Colonic mucosa (tissue), 4 donors: Measurements from ENCODE around the gene TARDBP. TPM values are rescaled to one million over a fixed set of nuclear protein-coding genes. Genes with fewer than 3 reads are reported as not detected.

Source experiments
- DNase-seq: peaks from one replicate; pipeline ENCODE4 v3.0.0-alpha.2; 2020
- H3K27ac ChIP-seq: fragments of 200-600 bp; one replicate; pipeline ENCODE4 v1.8.0; 2021
- H3K27me3 ChIP-seq: fragments of 200-600 bp; one replicate; pipeline ENCODE4 v1.8.0; 2021
- H3K36me3 ChIP-seq: fragments of 200-600 bp; one replicate; pipeline ENCODE4 v1.8.0; 2021
- H3K4me1 ChIP-seq: fragments of 200-600 bp; one replicate; pipeline ENCODE4 v1.8.0; 2021; ENCODE audit warnings: mild to moderate bottlenecking
- H3K4me3 ChIP-seq: fragments of 200-600 bp; one replicate; pipeline ENCODE4 v1.8.0; 2021
- H3K9ac ChIP-seq, 2 donors: one replicate each; pipeline ENCODE4 v1.7.0; 2013; ENCODE audit warnings: control low read depth in 2 of 2, low read depth in 2 of 2, low read length in 2 of 2
- H3K9me3 ChIP-seq: fragments of 200-600 bp; one replicate; pipeline ENCODE4 v1.8.0; 2021
- intact Hi-C: fragments of 100-400 bp; cut with DNase I; formaldehyde crosslinking; loops from one replicate; pipeline ENCODE4 v1.14.1; 2022
- total RNA-seq, 2 donors: library from RNA; stranded (reverse); fragmentation: NEBNext Ultra II Directional in 1 of 2; extraction: Animal tissue kit (Norgen Biotek cat#: 25700) in 1 of 2; gene quantifications; one replicate each; pipeline ENCODE4 v1.2.1, GENCODE V29; 2021
- TF ChIP-seq, protein P1 (sequence below): fragments of 200-600 bp; IDR thresholded peaks from one replicate; pipeline ENCODE4 v1.8.0; 2022; ENCODE audit warnings: antibody characterized with exemption, mild to moderate bottlenecking
- donor health status: healthy.
- donor health status: DM: no; HTN: no; CAD: no.
- donor health status: DM: no; HTN: no; CAD: no.

TARDBP gene
- total RNA-seq, 2 donors from 2014 or later = 126 to 178 TPM

- intact Hi-C loops = no loop called here
Observed at GRCh38 chr1:11041048-11041447, 28.6 kb downstream of the TARDBP start.

GRCh38 chr1:11042065-11042464 lies 29.6 kb downstream of the TARDBP start:
- Histone ChIP-seq H3K9ac (no peak overlapping the region), H3K27ac (no peak overlapping the region), H3K4me1 (no peaks in the 10 kb centered on the region), H3K9me3 (no peaks in the 10 kb centered on the region), H3K27me3 (no peaks in the 10 kb centered on the region), H3K36me3 (no peaks in the 10 kb centered on the region), H3K4me3 (no peak overlapping the region)
- no peak for DNase-seq
- TF ChIP-seq, protein P1, sequence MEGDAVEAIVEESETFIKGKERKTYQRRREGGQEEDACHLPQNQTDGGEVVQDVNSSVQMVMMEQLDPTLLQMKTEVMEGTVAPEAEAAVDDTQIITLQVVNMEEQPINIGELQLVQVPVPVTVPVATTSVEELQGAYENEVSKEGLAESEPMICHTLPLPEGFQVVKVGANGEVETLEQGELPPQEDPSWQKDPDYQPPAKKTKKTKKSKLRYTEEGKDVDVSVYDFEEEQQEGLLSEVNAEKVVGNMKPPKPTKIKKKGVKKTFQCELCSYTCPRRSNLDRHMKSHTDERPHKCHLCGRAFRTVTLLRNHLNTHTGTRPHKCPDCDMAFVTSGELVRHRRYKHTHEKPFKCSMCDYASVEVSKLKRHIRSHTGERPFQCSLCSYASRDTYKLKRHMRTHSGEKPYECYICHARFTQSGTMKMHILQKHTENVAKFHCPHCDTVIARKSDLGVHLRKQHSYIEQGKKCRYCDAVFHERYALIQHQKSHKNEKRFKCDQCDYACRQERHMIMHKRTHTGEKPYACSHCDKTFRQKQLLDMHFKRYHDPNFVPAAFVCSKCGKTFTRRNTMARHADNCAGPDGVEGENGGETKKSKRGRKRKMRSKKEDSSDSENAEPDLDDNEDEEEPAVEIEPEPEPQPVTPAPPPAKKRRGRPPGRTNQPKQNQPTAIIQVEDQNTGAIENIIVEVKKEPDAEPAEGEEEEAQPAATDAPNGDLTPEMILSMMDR = no peak
- intact Hi-C loops = no loop called here

More at GRCh38 chr1:11041048-11041447, 28.6 kb downstream of the TARDBP start:
- no peak overlapping the region for H3K4me3 ChIP-seq
- no peak for DNase-seq
- TF ChIP-seq, protein P1 = no peak
- H3K4me1 ChIP-seq = no peaks in the 10 kb centered on the region
- H3K9me3 ChIP-seq = no peaks in the 10 kb centered on the region
- H3K9ac ChIP-seq = no peak overlapping the region
- H3K27ac ChIP-seq = no peak overlapping the region
- no peaks in the 10 kb centered on the region for H3K36me3 ChIP-seq
- no peaks in the 10 kb centered on the region for H3K27me3 ChIP-seq

GRCh38 chr1:11042995-11043874 lies 30.8 kb downstream of the TARDBP start:
- Histone ChIP-seq H3K9me3 (no peaks in the 10 kb centered on the region), H3K27ac (no peak overlapping the region), H3K27me3 (no peaks in the 10 kb centered on the region), H3K4me1 (no peaks in the 10 kb centered on the region), H3K36me3 (no peaks in the 10 kb centered on the region), H3K9ac (no peak overlapping the region), H3K4me3 (no peak overlapping the region)
- TF ChIP-seq, protein P1 = no peak
- intact Hi-C loops = no loop called here
- DNase-seq = no peak

- DNase-seq = no peak
- Histone ChIP-seq H3K9ac (no peak overlapping the region), H3K27ac (no peak overlapping the region), H3K36me3 (no peaks in the 10 kb centered on the region), H3K4me3 (no peak overlapping the region), H3K4me1 (no peaks in the 10 kb centered on the region), H3K27me3 (no peaks in the 10 kb centered on the region), H3K9me3 (no peaks in the 10 kb centered on the region)
- TF ChIP-seq, protein P1 = no peak
- intact Hi-C loops = no loop called here
Observed at GRCh38 chr1:11044086-11044848, 31.8 kb downstream of the TARDBP start.

- Histone ChIP-seq H3K4me3 (no peak overlapping the region), H3K9ac (no peak overlapping the region), H3K9me3 (no peaks in the 10 kb centered on the region), H3K4me1 (no peaks in the 10 kb centered on the region), H3K36me3 (no peaks in the 10 kb centered on the region), H3K27me3 (no peaks in the 10 kb centered on the region), H3K27ac (no peak overlapping the region)
- DNase-seq = no peak
- intact Hi-C loops = no loop called here
- TF ChIP-seq, protein P1 = no peak
Observed at GRCh38 chr1:11044849-11045427, 32.5 kb downstream of the TARDBP start.
